Measurements from ENCODE around the gene VKORC1L1. TPM values are rescaled to one million over a fixed set of nuclear protein-coding genes. Genes with fewer than 3 reads are reported as not detected.

VKORC1L1 gene
- total and polyA plus RNA-seq, 7 donors, result 3.9 to 20.3 (median 15.1) TPM

GRCh38 chr7:65975814-65976445, 103.1 kb downstream of the VKORC1L1 start:
- H3K4me3 ChIP-seq, result no peak overlapping the region
- peaks cover 0 to 13% (median 10%) of the 10 kb centered on the region in 4 donors for H3K4me1 ChIP-seq
- H3K27me3 ChIP-seq, result no peaks in the 10 kb centered on the region
- no peaks in the 10 kb centered on the region for H3K9me3 ChIP-seq
- 95 to 96% methylated on average over 11 of the region's 11 CpGs for WGBS, 2 donors
- peak; percentile 37 for DNase-seq
- TF ChIP-seq CTCF (IDR thresholded peaks at IDR 0.05) (no peak), POLR2A (IDR thresholded peaks at IDR 0.05) (no peak), POLR2AphosphoS5 (IDR thresholded peaks at IDR 0.05) (no peak), EP300 (IDR thresholded peaks at IDR 0.05) (no peak)
- intact Hi-C loops (cut with DNase I), result no loop called here
- H3K27ac ChIP-seq, result no peak overlapping the region
- H3K36me3 ChIP-seq, result peaks cover 12 to 85% (median 35%) of the 10 kb centered on the region in 4 donors

GRCh38 chr7:65976659-65977196, 103.9 kb downstream of the VKORC1L1 start:
- intact Hi-C loops (cut with DNase I), result no loop called here
- H3K4me1 ChIP-seq, result peaks cover 0 to 21% (median 16%) of the 10 kb centered on the region in 4 donors
- peaks cover 12 to 77% (median 28%) of the 10 kb centered on the region in 4 donors for H3K36me3 ChIP-seq
- 96 to 97% methylated on average over 16 of the region's 16 CpGs for WGBS, 2 donors
- no peak for DNase-seq
- no peaks in the 10 kb centered on the region for H3K9me3 ChIP-seq
- no peaks in the 10 kb centered on the region for H3K27me3 ChIP-seq
- no peak overlapping the region for H3K27ac ChIP-seq
- TF ChIP-seq EP300 (IDR thresholded peaks at IDR 0.05) (no peak), CTCF (IDR thresholded peaks at IDR 0.05) (no peak), POLR2AphosphoS5 (IDR thresholded peaks at IDR 0.05) (no peak), POLR2A (IDR thresholded peaks at IDR 0.05) (no peak)
- H3K4me3 ChIP-seq, result no peak overlapping the region

- WGBS, 2 donors, result 96 to 97% methylated on average over 18 of the region's 18 CpGs
- H3K4me1 ChIP-seq, result peaks cover 0 to 25% (median 20%) of the 10 kb centered on the region in 4 donors
- intact Hi-C loops (cut with DNase I), result no loop called here
- H3K27ac ChIP-seq, result no peak overlapping the region
- no peak for DNase-seq
- H3K4me3 ChIP-seq, result no peak overlapping the region
- TF ChIP-seq POLR2AphosphoS5 (IDR thresholded peaks at IDR 0.05), result no peak
- TF ChIP-seq CTCF (IDR thresholded peaks at IDR 0.05), result no peak
- no peak for TF ChIP-seq EP300 (IDR thresholded peaks at IDR 0.05)
- TF ChIP-seq POLR2A (IDR thresholded peaks at IDR 0.05), result no peak
- peaks cover 5 to 54% (median 11%) of the 10 kb centered on the region in 4 donors for H3K36me3 ChIP-seq
- no peaks in the 10 kb centered on the region for H3K9me3 ChIP-seq
- H3K27me3 ChIP-seq, result no peaks in the 10 kb centered on the region
Observed at GRCh38 chr7:65978891-65979582, 106.2 kb downstream of the VKORC1L1 start.

GRCh38 chr7:65979583-65980477, 107.0 kb downstream of the VKORC1L1 start:
- peaks cover 0 to 25% (median 20%) of the 10 kb centered on the region in 4 donors for H3K4me1 ChIP-seq
- TF ChIP-seq POLR2AphosphoS5 (IDR thresholded peaks at IDR 0.05), result no peak
- TF ChIP-seq CTCF (IDR thresholded peaks at IDR 0.05), result no peak
- TF ChIP-seq POLR2A (IDR thresholded peaks at IDR 0.05), result no peak
- TF ChIP-seq EP300 (IDR thresholded peaks at IDR 0.05), result no peak
- H3K4me3 ChIP-seq, result peak overlapping the region in 1 of 4 donors; percentile 92
- WGBS, 2 donors, result 95 to 96% methylated on average over 29 of the region's 29 CpGs
- H3K27me3 ChIP-seq, result no peaks in the 10 kb centered on the region
- no peaks in the 10 kb centered on the region for H3K9me3 ChIP-seq
- peaks cover 0 to 46% (median 6%) of the 10 kb centered on the region in 4 donors for H3K36me3 ChIP-seq
- peak overlapping the region in 3 of 4 donors; percentile 79 to 88 (median 83) for H3K27ac ChIP-seq
- no peak for DNase-seq
- intact Hi-C loops (cut with DNase I), result loop anchor here (10.0 kb wide), 1 partner anchor 105 kb away; the partner anchor contains the start of gene VKORC1L1

Data from sigmoid colon (tissue), 7 donors.